HG03139 (cell line): Measurements from ENCODE around the gene TDRD10.

Source experiments
- ATAC-seq: cut with Tn5 transposase; IDR thresholded peaks from one replicate; pipeline ENCODE4 v1.9.1; 2021; ENCODE audit not compliant: unreplicated experiment

The TDRD10 gene

GRCh38 chr1:154575951-154576566 is 74.0 kb downstream of the TDRD10 start:
- no peak for ATAC-seq

- ATAC-seq, result no peak
Measured at GRCh38 chr1:154577346-154578057, 75.5 kb downstream of the TDRD10 start.

GRCh38 chr1:154578058-154578418 is 76.0 kb downstream of the TDRD10 start:
- no peak for ATAC-seq

GRCh38 chr1:154579374-154579773 is 77.4 kb downstream of the TDRD10 start:
- ATAC-seq, result no peak

- no peak for ATAC-seq
Measured at GRCh38 chr1:154581766-154582165, 79.7 kb downstream of the TDRD10 start.

GRCh38 chr1:154582885-154583284 is 80.9 kb downstream of the TDRD10 start:
- no peak for ATAC-seq

- no peak for ATAC-seq
Measured at GRCh38 chr1:154583773-154584172, 81.8 kb downstream of the TDRD10 start.

GRCh38 chr1:154584267-154584994 is 82.4 kb downstream of the TDRD10 start:
- no peak for ATAC-seq

- ATAC-seq, result no peak
Measured at GRCh38 chr1:154586231-154586630, 84.2 kb downstream of the TDRD10 start.

GRCh38 chr1:154586641-154587040 is 84.6 kb downstream of the TDRD10 start:
- ATAC-seq, result no peak

- ATAC-seq, result no peak
Measured at GRCh38 chr1:154589780-154590179, 87.8 kb downstream of the TDRD10 start.

GRCh38 chr1:154590756-154591155 is 88.7 kb downstream of the TDRD10 start:
- ATAC-seq, result no peak

GRCh38 chr1:154591206-154591605 is 89.2 kb downstream of the TDRD10 start:
- no peak for ATAC-seq

- no peak for ATAC-seq
Measured at GRCh38 chr1:154593390-154593789, 91.4 kb downstream of the TDRD10 start.

- no peak for ATAC-seq
Measured at GRCh38 chr1:154594811-154595210, 92.8 kb downstream of the TDRD10 start.

GRCh38 chr1:154595621-154596020 is 93.6 kb downstream of the TDRD10 start:
- no peak for ATAC-seq
